ENCODE measurements around the gene MGAM2. TPM values are rescaled to one million over a fixed set of nuclear protein-coding genes. Genes with fewer than 3 reads are reported as not detected.

MGAM2 gene
- total and polyA plus RNA-seq, 2 of the 4 experiments (the other 2 are of a cell fraction) = not detected

DNA sequence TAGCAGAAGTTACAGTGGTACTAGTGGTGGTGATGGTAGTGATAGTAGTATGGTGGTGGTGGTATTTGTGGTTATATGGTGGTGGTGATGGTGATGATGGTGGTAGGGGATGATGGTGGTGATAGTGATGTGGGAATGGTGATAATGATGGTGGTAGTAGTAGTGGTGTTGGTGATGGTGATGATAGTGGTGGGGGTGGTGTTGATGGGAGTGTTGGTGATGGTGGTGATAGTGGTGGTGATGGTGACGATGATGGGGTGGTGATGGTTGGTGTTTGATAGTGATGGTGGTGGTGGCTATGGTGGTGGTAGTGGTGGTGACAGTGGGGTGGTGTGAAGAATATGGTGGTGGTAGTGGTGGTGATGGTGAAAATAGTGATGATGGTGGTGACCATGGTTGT lies 27.9 kb upstream of the MGAM2 start:
- POLR2A ChIA-PET (ENCODE audit: unreplicated experiment) = no interaction called here
- CTCF ChIA-PET = no interaction called here

More for the DNA sequence above, 27.9 kb upstream of the MGAM2 start:
- Histone ChIP-seq H2AK5ac (ENCODE audit: low read depth, low read length) (no peak overlapping the region), H3K36me3 (ENCODE audit: control insufficient read depth, insufficient read depth, low read length) (no peaks in the 10 kb centered on the region), H3K4me2 (ENCODE audit: low read depth, low read length) (no peak overlapping the region), H3K4ac (ENCODE audit: low read depth, low read length) (no peak overlapping the region), H3K56ac (ENCODE audit: extremely low read depth, insufficient read depth, low read length) (no peak overlapping the region), H2BK5ac (ENCODE audit: low read depth, low read length, poor library complexity, severe bottlenecking) (no peak overlapping the region), H2AK9ac (replicated peaks; ENCODE audit: low read depth, low read length, poor library complexity) (no peak overlapping the region), H3K14ac (replicated peaks; ENCODE audit: low read depth, low read length) (no peak overlapping the region), H3K9ac (ENCODE audit: low read depth, low read length) (no peak overlapping the region), H4K5ac (ENCODE audit: low read depth, low read length) (no peak overlapping the region), H3K9me3 (ENCODE audit: control insufficient read depth, insufficient read depth, low read length) (peaks cover 3% of the 10 kb centered on the region; the same call in 1 of the 2 replicates), H3K79me1 (ENCODE audit: low read depth in 1 of 2, low read length in 2 of 2) (no peaks in the 10 kb centered on the region), H4K8ac (ENCODE audit: low read depth in 2 of 2, low read length in 2 of 2) (no peak overlapping the region), H3K23ac (ENCODE audit: low read depth, low read length) (no peak overlapping the region), H2BK120ac (ENCODE audit: low read depth, low read length) (no peak overlapping the region), H2AFZ (replicated peaks; ENCODE audit: low read length, poor library complexity) (no peak overlapping the region), H3K18ac (ENCODE audit: low read depth, low read length) (no peak overlapping the region), H3K4me1 (ENCODE audit: control insufficient read depth, insufficient read depth, low read length) (no peaks in the 10 kb centered on the region), H4K20me1 (ENCODE audit: insufficient read depth, low read length) (no peaks in the 10 kb centered on the region), H3K4me3 (ENCODE audit: insufficient read depth, low read depth, low read length) (no peak overlapping the region), H3K27ac (ENCODE audit: insufficient read depth, low read length) (no peak overlapping the region), H3K27me3 (ENCODE audit: control insufficient read depth, insufficient read depth, low read length) (no peaks in the 10 kb centered on the region), H2BK20ac (ENCODE audit: low read depth, low read length) (no peak overlapping the region), H4K91ac (ENCODE audit: insufficient read depth, low read depth, low read length) (no peak overlapping the region), H3K9me1 (ENCODE audit: insufficient read depth, low read length) (no peaks in the 10 kb centered on the region), H2BK15ac (ENCODE audit: low read depth, low read length) (no peak overlapping the region)
- dilution Hi-C loops (cut with HindIII; ENCODE audit: low sequenced_read_pairs, unreplicated experiment) (no loop called here), in situ Hi-C loops (cut with MboI; ENCODE audit: low sequenced_read_pairs) (no loop called here), intact Hi-C loops (cut with micrococcal nuclease) (no loop called here)
- DNase-seq = no peak
- no peak for TF ChIP-seq MAFK (IDR thresholded peaks at IDR 0.05; ENCODE audit: low read depth, low read length)
- no peak for TF ChIP-seq FOS (IDR thresholded peaks at IDR 0.05; ENCODE audit: low read depth, low read length)
- TF ChIP-seq, protein P1, sequence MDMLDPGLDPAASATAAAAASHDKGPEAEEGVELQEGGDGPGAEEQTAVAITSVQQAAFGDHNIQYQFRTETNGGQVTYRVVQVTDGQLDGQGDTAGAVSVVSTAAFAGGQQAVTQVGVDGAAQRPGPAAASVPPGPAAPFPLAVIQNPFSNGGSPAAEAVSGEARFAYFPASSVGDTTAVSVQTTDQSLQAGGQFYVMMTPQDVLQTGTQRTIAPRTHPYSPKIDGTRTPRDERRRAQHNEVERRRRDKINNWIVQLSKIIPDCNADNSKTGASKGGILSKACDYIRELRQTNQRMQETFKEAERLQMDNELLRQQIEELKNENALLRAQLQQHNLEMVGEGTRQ (IDR thresholded peaks at IDR 0.05; ENCODE audit: low read depth, low read length) = no peak
- no peak for TF ChIP-seq POLR2A (IDR thresholded peaks at IDR 0.05; ENCODE audit: low read depth, low read length)
- no peak for TF ChIP-seq NFE2L2 (IDR thresholded peaks at IDR 0.05; ENCODE audit: low read depth, low read length)
- TF ChIP-seq, protein P2, sequence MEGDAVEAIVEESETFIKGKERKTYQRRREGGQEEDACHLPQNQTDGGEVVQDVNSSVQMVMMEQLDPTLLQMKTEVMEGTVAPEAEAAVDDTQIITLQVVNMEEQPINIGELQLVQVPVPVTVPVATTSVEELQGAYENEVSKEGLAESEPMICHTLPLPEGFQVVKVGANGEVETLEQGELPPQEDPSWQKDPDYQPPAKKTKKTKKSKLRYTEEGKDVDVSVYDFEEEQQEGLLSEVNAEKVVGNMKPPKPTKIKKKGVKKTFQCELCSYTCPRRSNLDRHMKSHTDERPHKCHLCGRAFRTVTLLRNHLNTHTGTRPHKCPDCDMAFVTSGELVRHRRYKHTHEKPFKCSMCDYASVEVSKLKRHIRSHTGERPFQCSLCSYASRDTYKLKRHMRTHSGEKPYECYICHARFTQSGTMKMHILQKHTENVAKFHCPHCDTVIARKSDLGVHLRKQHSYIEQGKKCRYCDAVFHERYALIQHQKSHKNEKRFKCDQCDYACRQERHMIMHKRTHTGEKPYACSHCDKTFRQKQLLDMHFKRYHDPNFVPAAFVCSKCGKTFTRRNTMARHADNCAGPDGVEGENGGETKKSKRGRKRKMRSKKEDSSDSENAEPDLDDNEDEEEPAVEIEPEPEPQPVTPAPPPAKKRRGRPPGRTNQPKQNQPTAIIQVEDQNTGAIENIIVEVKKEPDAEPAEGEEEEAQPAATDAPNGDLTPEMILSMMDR (conservative IDR thresholded peaks at IDR 0.05; ENCODE audit: low read depth, low read length) = no peak
- TF ChIP-seq MAZ (IDR thresholded peaks at IDR 0.05; ENCODE audit: borderline replicate concordance, low read depth, low read length) = no peak
- no peak for TF ChIP-seq RAD21 (IDR thresholded peaks at IDR 0.05; ENCODE audit: low read length)
- TF ChIP-seq RCOR1 (IDR thresholded peaks at IDR 0.05; ENCODE audit: insufficient replicate concordance, low read length) = no peak
- no peak for TF ChIP-seq BHLHE40 (IDR thresholded peaks at IDR 0.05; ENCODE audit: low read depth, low read length)
- TF ChIP-seq RFX5 (IDR thresholded peaks at IDR 0.05; ENCODE audit: low read depth, low read length) = no peak
- TF ChIP-seq SMC3 (IDR thresholded peaks at IDR 0.05; ENCODE audit: low read depth, low read length) = no peak
- TF ChIP-seq CHD1 (IDR thresholded peaks at IDR 0.05; ENCODE audit: low read depth, low read length) = no peak
- no peak for TF ChIP-seq MXI1 (IDR thresholded peaks at IDR 0.05; ENCODE audit: borderline replicate concordance, low read depth, low read length)
- TF ChIP-seq, protein P3, sequence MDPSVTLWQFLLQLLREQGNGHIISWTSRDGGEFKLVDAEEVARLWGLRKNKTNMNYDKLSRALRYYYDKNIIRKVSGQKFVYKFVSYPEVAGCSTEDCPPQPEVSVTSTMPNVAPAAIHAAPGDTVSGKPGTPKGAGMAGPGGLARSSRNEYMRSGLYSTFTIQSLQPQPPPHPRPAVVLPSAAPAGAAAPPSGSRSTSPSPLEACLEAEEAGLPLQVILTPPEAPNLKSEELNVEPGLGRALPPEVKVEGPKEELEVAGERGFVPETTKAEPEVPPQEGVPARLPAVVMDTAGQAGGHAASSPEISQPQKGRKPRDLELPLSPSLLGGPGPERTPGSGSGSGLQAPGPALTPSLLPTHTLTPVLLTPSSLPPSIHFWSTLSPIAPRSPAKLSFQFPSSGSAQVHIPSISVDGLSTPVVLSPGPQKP (IDR thresholded peaks at IDR 0.05; ENCODE audit: borderline replicate concordance, low read depth, low read length) = no peak
- TF ChIP-seq CEBPB (IDR thresholded peaks at IDR 0.05; ENCODE audit: low read depth, low read length) = no peak
- no TSS peak for BruUV-seq (replicated peaks)
- WGBS, 2 experiments (ENCODE audit: extremely low coverage in 2 of 2, insufficient read length in 1 of 2) = no CpG with 5 or more reads among the region's 1 CpG
- ATAC-seq (ENCODE audit: low read depth) = no peak

Data from IMR-90 (cell line).